Left ventricle myocardium inferior (tissue), 1 donor: ENCODE measurements around the gene PBXIP1. TPM values are rescaled to one million over a fixed set of nuclear protein-coding genes. Genes with fewer than 3 reads are reported as not detected.

ENCODE experiments used
- DNase-seq: peaks from one replicate; pipeline ENCODE4 v3.0.0-alpha.2; 2020
- H3K27ac ChIP-seq: fragments of 200-600 bp; replicated peaks from 2 replicates; pipeline ENCODE4 v1.8.0; 2021
- H3K27me3 ChIP-seq: fragments of 200-600 bp; 2 replicates; pipeline ENCODE4 v1.8.0; 2021; ENCODE audit warnings: low read depth
- H3K36me3 ChIP-seq: fragments of 200-600 bp; 2 replicates; pipeline ENCODE4 v1.8.0; 2021
- H3K4me1 ChIP-seq: fragments of 200-600 bp; 2 replicates; pipeline ENCODE4 v1.8.0; 2021
- H3K4me3 ChIP-seq: fragments of 200-600 bp; 2 replicates; pipeline ENCODE4 v1.8.0; 2021; ENCODE audit warnings: mild to moderate bottlenecking, moderate library complexity
- H3K9me3 ChIP-seq: fragments of 200-600 bp; replicated peaks from 2 replicates; pipeline ENCODE4 v1.8.0; 2021
- CTCF ChIP-seq: fragments of 200-600 bp; IDR thresholded peaks from 2 replicates; pipeline ENCODE4 v1.8.0; 2021; ENCODE audit warnings: antibody characterized with exemption, mild to moderate bottlenecking, borderline replicate concordance
- intact Hi-C: fragments of 100-400 bp; cut with micrococcal nuclease; formaldehyde crosslinking; loops from one replicate; pipeline ENCODE4 v1.11.0; 2022
- total RNA-seq: library from RNA; stranded (reverse); fragmentation: NEBNext Ultra II Directional; extraction: Animal tissue kit (Norgen Biotek cat#: 25700); gene quantifications from one replicate; pipeline ENCODE4 v1.2.1, GENCODE V29; 2021
- donor health status: DM: no; HTN: yes; CAD: no; lungs with severe emphysema.

The PBXIP1 gene
- total RNA-seq, 1 donor from 2014 or later = 52.3 TPM

- no peak for DNase-seq
- Histone ChIP-seq H3K36me3 (peaks cover 24% of the 10 kb centered on the region), H3K4me3 (no peak overlapping the region), H3K27me3 (no peaks in the 10 kb centered on the region), H3K9me3 (no peaks in the 10 kb centered on the region), H3K4me1 (peaks cover 76% of the 10 kb centered on the region), H3K27ac (no peak overlapping the region)
- intact Hi-C loops = no loop called here
- TF ChIP-seq CTCF = no peak
Measured at GRCh38 chr1:154958681-154959425, 3.0 kb upstream of the PBXIP1 start.

- H3K36me3 ChIP-seq = peaks cover 16% of the 10 kb centered on the region
- intact Hi-C loops = no loop called here
- peaks cover 77% of the 10 kb centered on the region for H3K4me1 ChIP-seq
- H3K27me3 ChIP-seq = no peaks in the 10 kb centered on the region
- DNase-seq = no peak
- H3K9me3 ChIP-seq = no peaks in the 10 kb centered on the region
- TF ChIP-seq CTCF = no peak
- no peak overlapping the region for H3K27ac ChIP-seq
- H3K4me3 ChIP-seq = no peak overlapping the region
Measured at GRCh38 chr1:154958036-154958435, 2.1 kb upstream of the PBXIP1 start.

- Histone ChIP-seq H3K27me3 (no peaks in the 10 kb centered on the region), H3K9me3 (no peaks in the 10 kb centered on the region), H3K4me3 (no peak overlapping the region), H3K27ac (peak overlapping the region; percentile 88), H3K36me3 (peaks cover 15% of the 10 kb centered on the region), H3K4me1 (peaks cover 77% of the 10 kb centered on the region)
- TF ChIP-seq CTCF = no peak
- DNase-seq = no peak
- intact Hi-C loops = no loop called here
Measured at GRCh38 chr1:154957091-154957657, 1.3 kb upstream of the PBXIP1 start.

GRCh38 chr1:154956544-154956941 lies 644 bp upstream of the PBXIP1 start:
- Histone ChIP-seq H3K36me3 (peaks cover 16% of the 10 kb centered on the region), H3K9me3 (no peaks in the 10 kb centered on the region), H3K4me3 (peak overlapping the region; percentile 75), H3K27ac (peak overlapping the region; percentile 88), H3K4me1 (peaks cover 76% of the 10 kb centered on the region), H3K27me3 (no peaks in the 10 kb centered on the region)
- intact Hi-C loops = no loop called here
- no peak for TF ChIP-seq CTCF
- peak; percentile 56 for DNase-seq

GRCh38 chr1:154955039-154955717 lies 721 bp downstream of the PBXIP1 start:
- Histone ChIP-seq H3K27ac (peak overlapping the region; percentile 88), H3K4me3 (peak overlapping the region; percentile 75), H3K27me3 (no peaks in the 10 kb centered on the region), H3K4me1 (peaks cover 62% of the 10 kb centered on the region), H3K36me3 (peaks cover 25% of the 10 kb centered on the region), H3K9me3 (no peaks in the 10 kb centered on the region)
- no peak for DNase-seq
- intact Hi-C loops = no loop called here
- TF ChIP-seq CTCF = no peak
